ENCODE data around the gene MEAK7.

DNA sequence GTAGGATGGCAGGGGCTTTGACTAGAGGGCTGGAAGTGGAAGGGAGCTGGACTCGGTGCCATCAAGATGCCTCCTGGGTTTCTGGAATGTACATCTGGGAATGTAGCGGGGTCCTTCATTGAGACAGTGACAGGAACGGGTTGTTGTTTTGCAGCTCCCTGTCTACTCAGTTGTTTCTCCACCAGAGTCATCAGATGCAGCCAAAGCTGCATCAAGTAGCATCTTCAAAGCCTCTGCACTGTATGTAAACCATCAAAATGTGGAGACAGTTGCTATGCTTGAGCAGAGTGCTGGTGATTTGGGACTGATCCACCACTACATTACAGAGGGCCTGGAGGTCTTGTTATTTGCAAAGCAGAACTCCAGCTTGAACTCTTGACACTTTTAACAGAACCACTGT lies 25.1 kb upstream of the MEAK7 start:
- no peak for TF ChIP-seq CREB1 (IDR thresholded peaks at IDR 0.05; ENCODE audit: low read depth)
- TF ChIP-seq FOXM1 (IDR thresholded peaks at IDR 0.05; ENCODE audit: borderline replicate concordance, low read depth), result no peak
- TF ChIP-seq TAF1 (IDR thresholded peaks at IDR 0.05; ENCODE audit: low read depth), result no peak
- no peak for TF ChIP-seq YY1 (IDR thresholded peaks at IDR 0.05; ENCODE audit: low read depth)
- no peak for TF ChIP-seq CEBPB (IDR thresholded peaks at IDR 0.05)

All from Ishikawa (cell line).